GM12874 (cell line): Measurements from ENCODE around the gene CRTAC1.

ENCODE experiments used
- TF ChIP-seq, protein P1 (sequence below): IDR thresholded peaks from 2 replicates; pipeline ENCODE4 v1.5.1; 2011; ENCODE audit warnings: low read depth, mild to moderate bottlenecking, control low read depth, low read length, moderate library complexity; ENCODE audit not compliant: insufficient read depth

Gene CRTAC1

DNA sequence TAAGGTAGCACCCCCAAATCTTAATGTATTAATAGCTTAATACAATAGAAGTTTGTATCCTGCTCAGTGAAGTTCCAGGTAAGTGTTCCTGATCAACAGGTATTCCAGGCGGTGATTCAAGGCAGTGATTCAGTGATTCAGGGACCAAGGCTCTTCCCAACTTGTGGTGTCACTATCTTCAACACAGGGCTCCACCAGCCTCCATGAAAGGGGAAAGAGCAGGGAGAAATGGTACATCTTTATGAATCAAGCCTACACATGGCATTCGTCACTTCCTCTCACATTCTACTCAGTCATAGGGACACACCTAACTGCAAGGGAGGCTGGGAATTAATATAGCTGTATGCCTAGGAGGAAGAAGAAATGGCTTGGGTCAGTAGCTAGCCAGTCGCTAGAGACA, 175.7 kb downstream of the CRTAC1 start:
- TF ChIP-seq, protein P1, sequence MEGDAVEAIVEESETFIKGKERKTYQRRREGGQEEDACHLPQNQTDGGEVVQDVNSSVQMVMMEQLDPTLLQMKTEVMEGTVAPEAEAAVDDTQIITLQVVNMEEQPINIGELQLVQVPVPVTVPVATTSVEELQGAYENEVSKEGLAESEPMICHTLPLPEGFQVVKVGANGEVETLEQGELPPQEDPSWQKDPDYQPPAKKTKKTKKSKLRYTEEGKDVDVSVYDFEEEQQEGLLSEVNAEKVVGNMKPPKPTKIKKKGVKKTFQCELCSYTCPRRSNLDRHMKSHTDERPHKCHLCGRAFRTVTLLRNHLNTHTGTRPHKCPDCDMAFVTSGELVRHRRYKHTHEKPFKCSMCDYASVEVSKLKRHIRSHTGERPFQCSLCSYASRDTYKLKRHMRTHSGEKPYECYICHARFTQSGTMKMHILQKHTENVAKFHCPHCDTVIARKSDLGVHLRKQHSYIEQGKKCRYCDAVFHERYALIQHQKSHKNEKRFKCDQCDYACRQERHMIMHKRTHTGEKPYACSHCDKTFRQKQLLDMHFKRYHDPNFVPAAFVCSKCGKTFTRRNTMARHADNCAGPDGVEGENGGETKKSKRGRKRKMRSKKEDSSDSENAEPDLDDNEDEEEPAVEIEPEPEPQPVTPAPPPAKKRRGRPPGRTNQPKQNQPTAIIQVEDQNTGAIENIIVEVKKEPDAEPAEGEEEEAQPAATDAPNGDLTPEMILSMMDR = no peak

DNA sequence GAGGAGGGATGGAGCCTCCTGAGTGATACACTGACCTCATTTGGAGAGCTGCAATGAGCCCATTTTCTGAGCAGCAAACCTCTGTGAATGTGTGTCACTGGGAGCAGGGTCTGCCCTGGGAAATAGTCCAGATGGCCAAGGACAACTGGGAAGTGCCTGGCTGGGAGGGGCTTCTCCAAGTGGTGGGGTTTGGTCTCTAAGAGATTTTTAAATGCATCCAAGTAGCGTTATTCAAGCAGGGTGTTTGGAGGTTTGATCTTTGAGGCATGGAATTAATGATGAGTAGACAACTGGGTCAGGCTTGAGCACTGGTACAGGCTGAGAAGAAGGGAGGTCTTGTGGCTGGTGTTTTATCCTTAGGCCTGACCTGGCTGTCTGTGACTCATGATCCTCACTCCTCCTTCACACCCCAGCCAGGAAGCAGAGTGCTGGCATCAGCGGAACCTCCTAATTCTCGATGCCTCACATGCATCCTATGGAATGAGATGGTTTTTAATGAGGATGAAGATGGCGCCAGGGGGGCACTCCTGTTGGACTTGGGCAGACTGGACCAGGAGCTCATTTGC, 177.5 kb downstream of the CRTAC1 start:
- TF ChIP-seq, protein P1 = no peak

DNA sequence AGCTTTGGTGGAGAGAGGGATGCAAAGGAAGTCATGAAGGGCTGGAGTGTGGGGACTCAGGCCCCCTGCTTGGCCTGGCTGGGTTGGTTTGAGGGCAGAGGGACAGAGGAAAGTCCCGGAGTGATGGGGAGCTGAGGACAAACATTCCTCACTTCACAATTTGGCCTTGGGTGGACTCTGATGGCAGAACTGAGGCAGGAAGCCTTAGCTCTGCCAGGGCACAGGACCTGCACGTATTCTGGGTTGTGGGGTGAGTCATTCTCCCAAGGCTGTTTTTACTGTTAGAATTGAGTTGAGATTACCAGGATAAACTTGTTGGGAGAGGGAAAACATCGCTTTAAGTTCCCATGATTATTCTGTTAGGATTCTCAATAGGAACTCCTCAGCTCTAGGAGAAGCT, 178.1 kb downstream of the CRTAC1 start:
- TF ChIP-seq, protein P1 = no peak

DNA sequence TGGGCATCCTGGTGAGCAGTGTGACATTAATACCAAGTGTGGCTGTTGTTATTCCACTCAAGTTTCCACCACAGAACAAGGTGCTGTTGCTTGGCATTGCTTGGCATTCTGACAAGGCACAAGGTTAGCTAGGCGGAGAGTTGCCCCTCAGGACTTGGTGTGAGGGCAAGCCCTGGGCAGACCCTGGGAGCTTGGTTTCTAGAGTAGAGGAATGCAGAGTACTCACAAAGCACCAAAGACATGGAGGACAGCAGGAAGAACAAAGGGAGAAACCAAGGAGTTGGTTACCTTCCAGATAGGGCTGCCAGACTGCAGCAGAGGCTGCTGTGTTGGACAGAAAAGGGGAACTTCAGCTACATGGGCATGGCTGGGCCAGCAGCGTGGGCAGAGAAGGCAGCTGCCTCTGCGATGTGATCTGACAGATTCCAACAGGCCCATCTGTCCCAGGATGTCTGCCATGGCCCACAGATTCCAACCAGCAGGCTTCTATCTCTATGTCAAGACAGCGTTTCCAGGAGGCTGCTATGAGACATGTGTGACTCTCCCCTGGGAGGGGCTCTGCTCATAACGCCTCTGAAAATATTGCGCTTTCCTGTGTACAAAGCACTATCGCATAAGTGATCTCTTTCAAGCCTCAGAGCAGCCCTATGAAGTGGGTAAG, 178.9 kb downstream of the CRTAC1 start:
- TF ChIP-seq, protein P1 = no peak

DNA sequence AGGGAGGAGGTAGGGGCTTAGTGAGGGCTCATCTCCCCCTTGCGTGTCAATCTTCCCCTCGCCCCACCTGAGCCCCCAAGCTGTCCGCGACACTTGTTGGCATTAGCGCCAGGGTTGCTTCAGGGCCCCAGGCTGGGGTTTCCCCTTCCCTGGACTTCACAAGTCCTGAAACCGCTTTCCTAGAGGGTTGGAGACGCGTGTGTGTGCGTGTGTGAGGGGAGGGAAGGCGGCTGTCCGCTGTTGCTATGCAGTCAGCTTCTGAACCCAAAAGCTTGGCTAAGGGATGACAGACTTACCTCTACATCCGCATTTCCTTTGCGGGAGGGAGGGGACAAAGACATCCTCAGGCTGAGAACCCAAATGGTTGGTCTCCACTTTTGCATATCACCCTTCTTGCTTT, 180.0 kb downstream of the CRTAC1 start:
- TF ChIP-seq, protein P1 = no peak

DNA sequence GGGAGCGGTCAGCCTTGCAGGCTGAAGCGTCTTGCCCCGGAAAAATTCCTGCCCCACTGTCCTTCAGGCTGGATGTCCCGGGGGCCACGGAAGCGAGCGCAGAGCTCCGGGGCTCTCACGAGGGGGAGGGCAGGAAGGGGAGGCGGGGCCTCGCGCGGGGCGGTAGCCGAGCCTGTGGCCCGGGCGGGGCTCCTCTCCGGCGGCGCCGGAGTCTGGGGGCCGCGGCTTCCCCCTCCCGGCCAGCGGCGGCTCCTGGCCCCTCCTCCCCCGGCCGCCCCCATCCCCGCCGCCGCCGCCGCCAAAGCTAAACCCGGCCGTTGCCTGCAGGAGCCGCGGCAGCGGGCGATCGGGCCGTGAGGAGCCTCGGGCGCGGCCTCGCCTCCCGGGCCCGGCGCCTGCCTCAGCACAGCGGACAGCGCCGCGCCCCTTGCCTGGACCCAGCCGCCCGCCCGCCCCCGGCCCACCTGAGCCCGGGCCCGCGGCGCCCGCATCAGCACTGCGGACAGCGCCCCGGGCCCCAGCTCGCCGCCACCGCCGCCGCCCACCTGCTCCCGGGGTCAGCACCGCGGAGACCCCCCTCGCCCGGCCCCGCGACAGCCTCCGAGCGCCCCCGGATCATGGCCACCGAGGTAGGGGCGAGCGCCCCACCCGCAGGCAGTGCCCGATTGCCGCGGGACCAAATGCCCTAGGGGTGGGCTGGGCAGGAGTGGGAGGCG, 180.6 kb downstream of the CRTAC1 start, which contains the start of gene GOLGA7B:
GOLGA7B (plus strand) TSS at position 157 of the 716 bp plus-strand sequence; CDS start at position 618, 461 bp downstream.
- TF ChIP-seq, protein P1 = no peak

DNA sequence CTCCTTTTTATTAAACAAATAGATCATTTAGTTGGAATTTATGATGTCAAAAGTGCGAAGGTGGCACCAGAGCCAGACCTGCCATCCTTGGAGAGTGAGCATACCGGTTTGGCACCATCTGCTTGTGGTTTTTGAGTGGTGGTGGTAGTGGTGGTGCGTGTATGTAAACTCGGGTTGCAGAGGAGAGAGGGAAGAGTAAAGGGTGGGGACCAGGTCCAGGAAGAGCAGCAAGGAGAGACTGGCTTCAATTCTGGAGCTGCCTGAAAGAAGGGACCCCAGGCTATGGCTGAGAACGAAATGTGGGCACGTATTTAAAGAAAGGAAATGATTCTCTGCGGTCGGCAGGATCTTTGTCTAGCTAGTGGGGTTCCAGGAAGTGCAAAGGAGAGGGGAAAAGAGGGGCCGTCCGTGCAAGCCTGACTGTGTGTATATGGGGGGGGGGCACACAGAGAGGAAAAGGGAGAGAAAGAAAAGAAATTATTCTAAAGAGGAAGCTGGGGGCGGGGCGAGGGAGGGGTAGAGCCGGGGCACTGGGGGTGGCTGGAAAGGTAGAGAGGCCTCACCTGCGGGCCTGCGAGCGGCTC, 181.2 kb downstream of the CRTAC1 start:
- TF ChIP-seq, protein P1 = no peak
